Measurements from ENCODE around the gene KCTD5.

GRCh38 chr16:2737895-2738418 lies 55.6 kb downstream of the KCTD5 start:
- TF ChIP-seq CTCF (IDR thresholded peaks at IDR 0.05; ENCODE audit: insufficient read depth, low read depth, low read length): no peak
- no peak for TF ChIP-seq EZH2 (IDR thresholded peaks at IDR 0.05; ENCODE audit: insufficient read depth, low read length)
